Adipocyte (in vitro differentiated cells): Measurements from ENCODE around the gene BIN1.

Source experiments
- DNase-seq: peaks from one replicate; pipeline ENCODE4 v3.0.0-alpha.2; 2015; ENCODE audit warnings: low read depth
- H3K27me3 ChIP-seq: replicated peaks from 2 replicates; pipeline ENCODE4 v1.7.0; 2013; ENCODE audit warnings: mild to moderate bottlenecking, low read length, moderate library complexity; ENCODE audit not compliant: control insufficient read depth, insufficient read depth
- H3K36me3 ChIP-seq: 2 replicates; pipeline ENCODE4 v1.7.0; 2013; ENCODE audit warnings: low read length, mild to moderate bottlenecking, moderate library complexity; ENCODE audit not compliant: control insufficient read depth, insufficient read depth, severe bottlenecking
- H3K4me1 ChIP-seq: 2 replicates; pipeline ENCODE4 v1.7.0; 2013; ENCODE audit warnings: mild to moderate bottlenecking, low read length, moderate library complexity; ENCODE audit not compliant: control insufficient read depth, insufficient read depth
- H3K4me3 ChIP-seq: 2 replicates; pipeline ENCODE4 v1.7.0; 2013; ENCODE audit warnings: mild to moderate bottlenecking, low read length, moderate library complexity
- H3K9ac ChIP-seq: 2 replicates; pipeline ENCODE4 v1.7.0; 2013; ENCODE audit warnings: mild to moderate bottlenecking, low read length, moderate library complexity
- H3K9me3 ChIP-seq: 2 replicates; pipeline ENCODE4 v1.7.0; 2013; ENCODE audit warnings: mild to moderate bottlenecking, low read length, moderate library complexity; ENCODE audit not compliant: control insufficient read depth

BIN1 gene

DNA sequence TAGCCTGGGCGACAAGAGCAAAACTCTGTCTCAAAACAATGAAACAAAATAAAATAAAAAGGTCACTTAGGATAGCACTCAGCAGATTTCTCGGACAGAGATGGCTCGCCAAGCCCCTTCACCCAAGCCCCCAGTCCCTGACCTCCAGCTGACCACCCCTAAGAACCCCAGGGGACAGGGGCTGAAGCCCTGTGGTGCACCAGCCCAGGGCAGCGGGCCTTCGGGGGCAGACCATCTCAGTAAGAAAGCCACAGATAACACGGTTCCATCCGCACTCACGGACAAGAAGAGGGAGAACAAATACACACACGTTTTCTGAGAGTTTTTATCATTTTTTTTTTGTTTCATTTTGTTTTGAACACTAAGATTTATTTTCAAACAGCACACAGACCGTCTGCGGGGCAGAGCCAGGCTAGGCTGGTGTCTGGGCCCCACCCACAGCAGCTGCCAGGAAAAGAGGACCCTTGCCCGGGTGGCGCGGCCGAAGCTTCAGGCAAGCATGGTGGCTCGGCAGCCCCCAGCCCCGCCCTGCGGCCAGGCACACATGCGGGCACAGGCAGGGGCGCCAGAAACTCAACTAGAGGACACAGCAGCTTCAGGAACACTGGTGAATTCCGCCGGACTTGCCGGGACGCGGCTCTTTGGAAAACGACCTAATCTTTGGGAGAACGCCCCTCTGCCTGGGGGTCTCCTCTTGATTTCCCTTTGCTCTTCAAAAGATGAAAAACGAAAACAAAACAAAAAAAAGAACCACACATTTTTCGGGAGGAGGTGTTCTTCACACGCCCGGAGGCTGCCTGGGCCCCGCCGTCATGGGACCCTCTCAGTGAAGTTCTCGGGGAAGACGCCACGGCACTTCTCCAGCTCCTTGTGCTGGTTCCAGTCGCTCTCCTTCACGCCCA, 59.0 kb downstream of the BIN1 start:
- H3K4me3 ChIP-seq, result no peak overlapping the region
- H3K9ac ChIP-seq, result no peak overlapping the region
- H3K4me1 ChIP-seq, result peaks cover 15% of the 10 kb centered on the region
- H3K9me3 ChIP-seq, result no peaks in the 10 kb centered on the region
- DNase-seq, result no peak
- H3K36me3 ChIP-seq, result peaks cover 10% of the 10 kb centered on the region
- no peaks in the 10 kb centered on the region for H3K27me3 ChIP-seq

DNA sequence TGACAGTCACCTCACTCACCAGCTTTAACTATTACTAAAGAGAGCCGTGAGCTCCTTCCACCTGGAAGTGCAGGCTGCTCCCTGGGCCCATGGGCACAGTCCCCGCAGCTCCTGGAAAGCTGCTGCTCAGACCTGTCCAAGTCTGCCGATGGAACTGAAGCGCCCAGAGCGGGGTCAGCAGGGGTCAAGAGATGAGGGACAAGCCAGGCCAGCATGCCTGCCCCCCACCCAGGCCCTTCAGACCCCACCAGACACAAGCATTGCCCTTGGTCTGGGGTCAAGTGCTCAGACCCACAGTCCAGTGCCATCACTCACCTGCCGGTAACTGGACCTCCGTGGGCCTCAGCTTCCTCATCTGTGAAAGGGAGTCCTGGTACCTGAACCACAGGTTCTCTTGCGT, 59.9 kb downstream of the BIN1 start:
- no peak overlapping the region for H3K4me3 ChIP-seq
- peaks cover 15% of the 10 kb centered on the region for H3K4me1 ChIP-seq
- H3K9me3 ChIP-seq, result no peaks in the 10 kb centered on the region
- no peak for DNase-seq
- H3K9ac ChIP-seq, result no peak overlapping the region
- peaks cover 8% of the 10 kb centered on the region for H3K36me3 ChIP-seq
- H3K27me3 ChIP-seq, result no peaks in the 10 kb centered on the region

DNA sequence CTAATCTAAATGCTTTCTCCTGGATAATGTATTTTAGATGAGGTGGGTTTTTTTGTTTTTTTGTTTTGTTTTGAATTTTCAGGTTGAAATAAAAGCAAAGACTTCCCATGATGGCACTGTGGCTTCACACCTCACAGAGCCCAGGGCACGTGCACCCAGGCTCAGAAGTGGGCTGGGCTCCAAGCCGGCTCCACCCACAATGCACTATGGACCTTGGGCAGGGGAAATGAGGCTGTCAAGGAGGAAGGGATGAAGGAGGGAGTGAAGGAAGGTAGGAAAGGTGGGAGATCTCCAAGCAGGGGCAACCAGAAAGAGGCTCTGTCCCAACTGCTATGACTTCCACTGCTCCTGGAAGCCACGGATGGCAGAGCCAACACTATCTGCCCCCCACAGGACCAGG, 60.4 kb downstream of the BIN1 start:
- Histone ChIP-seq H3K27me3 (no peaks in the 10 kb centered on the region), H3K4me3 (no peak overlapping the region), H3K9ac (no peak overlapping the region), H3K36me3 (peaks cover 8% of the 10 kb centered on the region), H3K9me3 (no peaks in the 10 kb centered on the region), H3K4me1 (peaks cover 15% of the 10 kb centered on the region)
- DNase-seq, result no peak

DNA sequence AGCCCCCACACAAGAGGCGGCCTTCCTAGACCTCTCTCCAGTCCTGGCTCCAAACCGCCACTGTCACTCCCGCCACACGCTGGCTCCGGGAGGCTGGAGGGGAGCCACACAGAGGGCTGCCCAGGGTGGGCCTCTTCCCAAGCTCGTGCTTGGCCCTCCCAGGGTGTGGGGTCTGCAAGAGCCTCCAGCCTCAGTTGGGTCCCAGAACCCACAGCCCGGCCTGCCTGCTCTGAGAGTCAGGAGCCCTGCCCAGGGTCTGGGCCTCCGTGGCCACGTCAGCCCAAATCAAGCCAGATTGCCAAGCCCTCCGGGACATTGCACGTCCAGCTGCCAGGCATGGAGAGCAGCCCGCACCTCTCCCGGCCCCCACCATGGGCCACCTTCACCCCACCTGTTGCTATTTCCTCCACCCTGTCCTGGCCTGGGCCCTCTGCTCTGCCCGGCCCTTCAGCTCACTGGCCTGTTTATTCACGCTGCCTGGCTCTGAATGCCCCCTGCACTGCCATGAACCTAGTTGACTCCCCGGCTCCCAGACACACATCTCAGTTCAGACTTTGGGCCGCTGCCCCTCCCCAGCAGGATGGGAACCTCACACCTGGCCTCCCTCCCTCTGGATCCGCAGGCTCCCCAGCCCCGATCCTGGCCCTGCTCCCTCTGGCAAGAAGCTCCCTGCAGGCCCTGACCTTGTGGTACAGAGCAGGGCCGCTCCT, 61.0 kb downstream of the BIN1 start:
- Histone ChIP-seq H3K9me3 (no peaks in the 10 kb centered on the region), H3K4me3 (peak overlapping the region; percentile 20), H3K27me3 (no peaks in the 10 kb centered on the region), H3K9ac (peak overlapping the region; percentile 77), H3K36me3 (peaks cover 8% of the 10 kb centered on the region), H3K4me1 (peaks cover 15% of the 10 kb centered on the region)
- no peak for DNase-seq

DNA sequence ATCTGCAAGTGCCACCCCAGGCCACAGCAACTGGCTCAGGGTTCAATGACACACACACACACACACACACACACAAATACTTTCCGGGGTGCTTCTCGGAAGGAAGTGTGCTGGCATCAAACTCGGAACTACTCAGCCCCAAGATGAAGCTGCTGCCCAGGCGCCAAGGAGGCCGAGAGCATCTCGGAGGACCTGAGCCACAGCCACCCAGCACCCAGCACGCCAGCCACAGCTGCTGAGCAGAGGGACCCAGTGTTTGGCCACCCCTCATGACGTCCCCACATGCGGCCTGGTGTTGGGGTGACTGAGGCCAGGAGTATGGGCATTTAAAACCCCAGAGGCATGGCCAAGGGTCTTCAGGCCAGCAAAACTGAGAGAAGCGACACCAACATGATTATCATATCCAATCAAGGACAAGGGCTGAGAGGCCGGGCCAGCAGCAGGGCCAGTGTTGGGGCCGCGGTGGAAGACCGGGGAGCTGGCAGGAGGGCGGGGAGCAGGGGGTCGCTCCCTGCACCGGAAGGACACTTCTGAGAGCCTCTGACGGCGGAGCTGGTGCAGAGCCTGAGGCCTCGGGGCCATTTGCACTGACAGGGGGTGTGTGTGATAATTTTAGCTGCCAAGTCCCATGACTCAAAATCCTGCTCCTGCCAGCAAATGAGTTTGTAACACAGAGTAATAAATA, 61.8 kb downstream of the BIN1 start:
- Histone ChIP-seq H3K4me3 (no peak overlapping the region), H3K36me3 (peaks cover 5% of the 10 kb centered on the region), H3K9ac (peak overlapping the region; percentile 77), H3K27me3 (no peaks in the 10 kb centered on the region), H3K4me1 (peaks cover 15% of the 10 kb centered on the region), H3K9me3 (no peaks in the 10 kb centered on the region)
- no peak for DNase-seq

DNA sequence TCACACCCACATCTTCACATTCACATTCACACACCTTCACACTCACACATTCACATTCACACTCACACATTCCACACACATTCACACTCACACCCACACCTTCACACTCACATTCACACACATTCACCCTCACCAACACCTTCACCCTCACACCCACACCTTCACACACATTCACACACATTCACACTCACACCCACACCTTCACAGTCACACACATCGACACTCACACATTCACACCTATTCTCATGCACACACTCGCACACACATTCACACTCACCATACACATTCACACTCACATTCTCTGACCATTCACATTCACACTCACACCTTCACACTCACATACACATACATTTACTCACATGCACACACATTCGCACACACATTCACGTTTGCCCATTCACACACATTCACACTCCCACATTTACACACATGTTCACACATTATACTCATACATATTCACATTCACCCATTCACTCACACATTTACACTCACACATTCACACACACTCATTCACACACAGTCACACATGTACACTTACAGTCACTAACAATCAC, 62.7 kb downstream of the BIN1 start:
- Histone ChIP-seq H3K36me3 (peaks cover 5% of the 10 kb centered on the region), H3K27me3 (no peaks in the 10 kb centered on the region), H3K4me3 (no peak overlapping the region), H3K9me3 (no peaks in the 10 kb centered on the region), H3K9ac (no peak overlapping the region), H3K4me1 (peaks cover 15% of the 10 kb centered on the region)
- DNase-seq, result no peak

DNA sequence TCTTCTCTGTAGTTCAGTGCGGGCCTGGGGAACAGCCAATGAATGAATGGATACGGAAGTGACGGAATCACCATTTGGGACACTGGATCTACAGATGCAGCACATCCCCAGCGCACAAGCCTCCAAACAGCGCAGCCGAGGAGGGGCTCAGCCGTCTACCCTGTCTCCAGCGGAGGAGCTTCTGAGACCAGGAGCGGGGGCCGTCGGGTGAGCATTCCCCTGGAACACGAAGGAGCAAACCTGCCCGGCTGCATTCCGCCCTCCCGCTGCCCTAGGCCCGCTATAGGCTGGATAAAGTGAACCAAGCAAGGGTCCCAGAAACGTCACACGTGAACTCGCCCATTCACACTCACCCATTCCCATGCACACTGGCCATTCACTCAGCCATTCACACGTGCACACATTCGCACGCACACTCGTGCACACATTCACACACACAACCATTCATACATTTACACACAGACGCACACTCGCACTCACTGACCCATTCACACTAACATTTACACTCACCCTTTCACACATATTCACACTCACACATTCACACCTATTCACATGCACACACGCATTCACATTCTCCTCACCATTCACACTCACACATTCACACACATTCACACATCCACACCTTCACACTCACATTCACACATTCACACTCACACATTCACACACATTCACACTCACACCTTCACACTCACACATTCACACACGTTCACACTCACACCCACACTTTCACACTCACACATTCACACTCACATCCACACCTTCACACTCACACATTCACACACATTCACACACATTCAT, 63.4 kb downstream of the BIN1 start:
- Histone ChIP-seq H3K9me3 (no peaks in the 10 kb centered on the region), H3K4me1 (peaks cover 15% of the 10 kb centered on the region), H3K27me3 (no peaks in the 10 kb centered on the region), H3K9ac (no peak overlapping the region), H3K36me3 (peaks cover 3% of the 10 kb centered on the region), H3K4me3 (no peak overlapping the region)
- DNase-seq, result no peak

DNA sequence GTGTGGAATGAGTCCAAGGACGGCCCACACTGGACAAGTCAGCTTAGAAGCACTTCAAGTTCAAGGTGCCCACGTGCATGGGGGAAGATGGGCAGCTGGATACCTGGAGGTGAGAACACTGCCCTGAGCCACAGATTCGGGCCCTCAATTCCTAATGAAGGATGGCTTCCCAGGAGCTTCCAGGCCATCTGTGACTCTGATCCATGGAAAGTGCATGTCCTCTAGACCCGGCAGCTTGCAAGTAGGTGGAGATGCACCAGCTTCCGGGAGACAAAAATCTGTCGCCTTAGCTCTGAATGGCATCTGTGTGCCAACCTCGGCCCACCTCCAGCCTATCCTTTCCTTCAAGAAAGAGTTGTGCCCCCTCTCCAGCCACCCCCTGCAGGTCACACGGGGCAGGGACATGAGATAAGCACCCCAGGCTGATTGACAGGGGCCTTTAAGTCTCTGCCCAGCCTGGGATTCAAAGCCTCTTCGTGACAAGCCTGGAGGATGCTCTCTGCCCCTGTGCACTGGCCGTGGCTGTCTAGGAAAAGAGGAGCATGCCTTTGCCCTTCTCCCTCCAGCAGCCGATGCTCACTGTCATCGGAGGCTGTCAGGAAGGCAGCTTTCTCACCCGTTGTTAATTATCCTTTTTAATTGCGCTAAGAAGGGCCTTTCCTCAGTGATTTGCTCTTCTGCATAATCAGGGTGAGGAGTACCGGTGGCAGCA, 65.5 kb downstream of the BIN1 start:
- no peak for DNase-seq
- peaks cover 15% of the 10 kb centered on the region for H3K4me1 ChIP-seq

DNA sequence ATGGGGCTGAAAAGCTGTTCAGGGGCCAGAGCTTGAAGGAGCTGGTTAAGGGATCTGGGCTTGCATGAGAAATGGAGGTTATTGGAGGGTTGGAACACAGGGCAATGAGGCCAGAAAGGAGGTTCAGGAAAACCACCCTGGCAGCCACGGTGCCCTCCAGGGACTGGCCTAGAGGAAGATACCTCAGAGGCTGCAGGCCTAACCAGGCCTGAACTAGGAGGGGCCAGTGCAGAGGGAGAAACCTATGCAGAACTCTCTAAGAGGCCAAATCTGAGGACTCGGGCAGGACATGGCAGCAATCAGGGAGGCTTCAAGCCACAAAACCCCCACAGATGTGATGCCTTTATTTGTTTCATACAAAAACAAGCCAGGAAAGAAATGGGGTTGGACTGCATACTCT, 66.8 kb downstream of the BIN1 start:
- H3K9me3 ChIP-seq, result no peaks in the 10 kb centered on the region
- no peak for DNase-seq
- H3K4me3 ChIP-seq, result no peak overlapping the region
- H3K9ac ChIP-seq, result no peak overlapping the region
- H3K36me3 ChIP-seq, result no peaks in the 10 kb centered on the region
- no peaks in the 10 kb centered on the region for H3K27me3 ChIP-seq
- peaks cover 3% of the 10 kb centered on the region for H3K4me1 ChIP-seq

More for the DNA sequence above, 65.5 kb downstream of the BIN1 start:
- no peak overlapping the region for H3K9ac ChIP-seq
- H3K9me3 ChIP-seq, result no peaks in the 10 kb centered on the region
- H3K27me3 ChIP-seq, result no peaks in the 10 kb centered on the region
- H3K4me3 ChIP-seq, result no peak overlapping the region
- H3K36me3 ChIP-seq, result no peaks in the 10 kb centered on the region

DNA sequence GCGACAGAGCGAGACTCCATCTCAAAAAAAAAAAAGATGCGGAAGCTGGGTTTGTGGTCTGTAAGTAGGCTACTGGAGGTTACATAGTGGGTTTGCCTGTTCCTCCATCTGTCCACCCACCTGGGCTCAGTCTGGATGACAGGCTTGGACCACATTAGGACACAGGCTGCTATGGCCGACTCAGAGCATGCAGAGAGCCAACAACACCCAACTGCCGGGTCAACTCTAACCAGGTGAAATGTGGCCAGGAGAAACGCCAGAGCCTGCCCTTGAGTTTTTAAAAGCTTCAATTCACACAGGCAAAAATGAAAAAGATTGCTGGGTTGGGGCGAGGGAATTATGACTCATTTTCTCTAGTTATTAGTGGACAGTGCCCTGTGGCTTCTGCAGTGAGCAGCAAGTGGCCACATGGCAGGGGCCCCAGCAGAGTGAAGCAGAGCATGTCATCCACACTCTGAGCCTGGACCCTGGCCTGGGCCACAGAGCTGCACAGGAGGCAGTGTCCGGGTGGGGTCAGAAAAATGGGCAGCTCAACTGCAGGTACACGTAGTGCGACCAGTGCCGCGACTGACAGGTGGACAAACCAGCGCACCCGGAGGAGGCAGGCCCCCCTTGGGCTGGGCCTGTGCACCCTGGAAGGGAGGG, 67.4 kb downstream of the BIN1 start:
- no peak for DNase-seq
- H3K4me1 ChIP-seq, result peaks cover 2% of the 10 kb centered on the region
- no peaks in the 10 kb centered on the region for H3K9me3 ChIP-seq
- no peak overlapping the region for H3K9ac ChIP-seq
- no peaks in the 10 kb centered on the region for H3K27me3 ChIP-seq
- H3K36me3 ChIP-seq, result no peaks in the 10 kb centered on the region
- H3K4me3 ChIP-seq, result no peak overlapping the region
